Measurements from ENCODE around the gene LCP1.

LCP1 gene

DNA sequence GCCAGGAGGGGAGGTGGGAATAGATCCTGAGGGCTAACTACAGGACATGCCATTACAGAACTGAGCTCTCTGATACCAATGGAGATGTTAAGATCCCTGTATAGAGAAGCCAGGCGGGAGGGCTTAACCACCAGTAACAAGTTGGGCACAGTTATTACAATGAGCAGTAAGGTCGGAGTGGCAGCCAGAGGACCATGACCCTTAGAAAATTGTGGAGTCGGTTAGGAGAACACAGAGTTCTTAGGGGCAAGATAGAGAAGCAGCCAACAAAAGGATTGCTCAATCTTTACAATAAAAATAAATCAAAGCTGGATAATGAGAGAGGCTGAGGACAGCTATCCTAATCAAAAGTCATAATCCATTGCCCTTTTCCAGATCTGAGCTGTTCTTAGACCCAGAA lies 87.5 kb downstream of the LCP1 start:
- DNase-seq: no peak

DNA sequence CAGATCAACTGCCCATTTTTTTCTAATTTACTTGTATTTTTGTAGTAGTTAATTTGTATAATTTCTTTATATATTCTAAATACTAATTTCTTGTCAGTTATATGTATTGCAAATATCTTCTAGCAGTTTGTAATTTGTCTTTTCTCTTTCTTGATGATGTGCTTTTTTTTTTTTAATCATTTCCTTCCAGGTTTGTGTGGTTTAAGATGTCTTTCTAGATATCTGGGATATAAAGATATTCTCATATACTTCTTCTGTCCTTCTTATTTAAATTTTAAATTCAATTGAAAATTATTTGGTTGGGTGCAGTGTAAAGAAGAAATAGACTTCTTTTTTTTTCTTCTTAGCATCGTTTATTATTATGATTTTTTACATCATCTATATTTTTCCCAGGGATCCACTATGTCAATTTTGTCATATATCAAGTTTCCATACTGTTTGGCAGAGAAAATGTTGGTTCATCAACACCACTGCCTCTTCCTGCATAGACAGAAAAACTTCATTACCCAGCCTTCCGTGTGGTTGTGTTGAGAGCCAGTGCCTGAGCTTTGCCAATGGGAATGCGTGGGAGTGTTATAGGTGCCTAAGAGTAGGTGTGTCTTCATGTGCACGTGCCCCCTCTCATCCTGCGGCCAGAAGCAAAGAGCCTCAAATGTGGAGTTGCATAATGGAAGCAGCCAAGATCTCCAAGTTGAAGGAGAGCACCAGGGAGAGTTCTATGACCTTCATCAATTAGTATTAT lies 93.0 kb downstream of the LCP1 start:
- DNase-seq: no peak

DNA sequence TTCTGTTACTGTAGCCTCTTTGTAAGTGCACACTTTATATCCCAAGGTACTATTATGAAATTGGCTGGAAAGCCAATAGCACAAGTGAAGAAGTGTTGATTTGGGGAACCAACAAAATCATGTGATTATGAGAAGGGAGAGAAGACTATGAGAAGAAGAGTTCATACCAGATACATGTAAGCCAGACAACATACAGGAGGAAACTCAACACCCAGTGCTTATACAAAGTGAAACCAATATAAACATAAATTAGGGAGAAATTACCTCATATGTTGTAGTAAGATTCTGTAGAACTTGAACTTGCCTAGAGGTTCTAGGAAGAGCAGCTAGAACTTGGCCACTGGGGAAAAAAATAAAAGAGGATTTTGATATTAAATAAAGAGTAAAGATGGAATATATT lies 94.5 kb downstream of the LCP1 start:
- no peak for DNase-seq

DNA sequence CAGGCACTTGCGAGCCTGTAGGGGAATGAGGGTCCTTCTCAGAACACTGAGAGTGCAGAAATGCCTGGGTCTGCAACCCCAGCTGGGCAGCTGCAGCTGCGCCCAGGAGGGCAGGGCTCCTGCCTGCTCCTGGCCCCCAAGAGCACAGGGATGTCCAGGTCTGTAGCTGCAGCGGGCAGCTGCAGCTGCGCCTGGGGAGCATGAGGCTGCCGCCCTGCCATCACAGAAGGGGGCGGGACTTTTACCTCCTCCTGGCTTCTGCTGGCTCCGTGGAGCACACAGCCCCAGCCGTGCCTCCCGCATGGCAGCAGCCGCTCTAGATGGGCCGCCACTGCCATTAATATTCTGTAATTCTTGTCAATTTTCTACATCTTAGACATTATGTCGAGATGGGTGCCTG lies 95.0 kb downstream of the LCP1 start:
- no peak for DNase-seq

DNA sequence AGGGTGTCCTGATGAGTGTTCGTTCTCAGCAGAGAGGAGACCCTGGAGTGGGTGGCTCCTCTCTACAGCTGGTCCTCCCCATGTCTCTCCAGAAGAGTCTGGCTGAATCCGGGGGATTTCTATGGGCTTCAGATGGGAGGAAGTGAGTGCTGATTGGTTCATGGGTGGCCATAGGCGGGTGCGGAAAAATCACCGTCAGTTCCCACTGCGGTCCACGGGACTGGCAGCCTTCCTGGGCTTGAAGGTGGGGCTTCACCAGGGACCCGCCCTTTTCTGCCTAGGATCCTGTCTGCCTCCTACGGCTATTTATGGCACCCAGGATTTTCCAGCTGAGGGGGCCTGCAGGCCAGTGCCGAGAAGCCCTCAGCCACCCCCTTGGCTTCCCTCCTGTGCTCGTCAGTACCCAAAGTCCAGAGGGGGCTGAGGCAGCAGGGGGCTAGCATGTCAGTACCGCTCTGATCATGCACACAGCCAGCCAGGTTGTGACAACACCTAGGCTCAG lies 95.5 kb downstream of the LCP1 start:
- DNase-seq: no peak

DNA sequence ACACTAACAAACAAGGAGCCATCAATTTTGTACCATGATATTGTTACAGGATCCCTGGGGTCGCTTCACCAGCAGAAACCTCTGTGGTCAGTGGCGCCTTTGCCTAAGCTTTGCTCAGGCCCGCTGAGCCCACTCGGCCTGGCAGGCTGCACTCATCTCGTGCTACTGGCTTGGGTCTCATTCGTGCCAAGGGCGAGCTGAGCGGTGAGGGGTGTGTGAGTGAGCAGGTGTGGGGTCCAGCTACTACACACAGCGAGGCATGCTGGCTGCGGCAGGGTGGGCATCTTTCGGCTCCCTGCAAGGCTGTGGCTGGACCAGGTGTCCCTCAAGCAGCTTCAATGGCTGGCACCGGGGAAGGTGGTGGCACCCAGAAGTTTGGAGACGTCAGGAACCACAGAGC lies 96.2 kb downstream of the LCP1 start:
- DNase-seq: no peak

DNA sequence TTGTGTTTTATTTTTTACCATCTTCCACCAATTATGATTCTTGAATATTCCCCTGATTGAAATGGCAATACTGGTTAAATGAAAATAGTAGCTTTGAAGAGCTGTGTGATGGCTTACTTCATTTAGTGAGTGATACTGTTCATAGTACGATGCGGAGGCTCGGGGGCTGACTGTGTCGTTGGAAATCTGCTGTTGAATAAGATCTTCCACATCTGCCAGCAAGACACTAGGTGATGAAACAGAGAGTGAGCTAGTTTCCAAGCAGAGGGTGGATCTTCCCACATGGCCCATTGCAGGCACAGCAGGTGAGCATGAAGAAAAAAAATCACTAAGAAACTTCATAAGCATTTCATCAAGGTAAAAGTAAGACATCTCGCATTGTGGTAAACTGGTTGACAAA lies 99.7 kb downstream of the LCP1 start:
- no peak for DNase-seq

DNA sequence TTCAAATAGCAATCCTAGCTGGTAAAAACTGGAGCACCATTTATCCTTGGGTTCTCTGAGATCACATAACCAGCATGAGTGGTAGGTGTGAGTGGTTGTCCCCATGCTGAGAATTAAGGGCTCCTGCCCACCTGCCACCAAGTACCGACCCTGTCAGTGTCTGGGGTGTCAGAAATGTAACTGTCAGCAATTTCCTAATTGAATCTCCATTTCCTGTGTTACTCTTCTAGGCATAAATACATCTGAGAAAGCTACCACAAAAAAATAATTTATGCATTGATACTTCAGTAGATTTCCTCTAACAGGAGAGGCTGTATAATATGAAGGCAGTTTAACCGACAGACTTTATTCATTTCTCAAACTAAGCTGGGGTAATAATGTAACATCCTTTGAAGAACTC lies 102.2 kb downstream of the LCP1 start:
- DNase-seq: no peak

DNA sequence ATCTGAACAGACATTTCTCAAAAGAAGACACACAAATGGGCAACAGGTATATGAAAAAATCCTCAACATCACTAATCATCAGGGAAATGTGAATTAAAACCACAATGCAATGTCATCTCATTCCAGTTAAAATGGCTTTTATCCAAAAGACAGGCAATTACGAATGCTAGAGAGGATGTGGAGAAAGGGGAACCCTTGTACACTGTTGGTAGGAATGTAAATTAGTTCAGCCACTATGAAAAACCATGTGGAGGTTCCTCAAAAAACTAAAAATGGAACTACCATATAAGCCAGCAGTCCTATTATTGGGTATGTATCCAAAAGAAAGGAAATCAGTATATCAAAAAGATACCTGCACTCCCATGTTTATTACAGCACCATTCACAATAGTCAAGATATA lies 104.7 kb downstream of the LCP1 start:
- DNase-seq: no peak

DNA sequence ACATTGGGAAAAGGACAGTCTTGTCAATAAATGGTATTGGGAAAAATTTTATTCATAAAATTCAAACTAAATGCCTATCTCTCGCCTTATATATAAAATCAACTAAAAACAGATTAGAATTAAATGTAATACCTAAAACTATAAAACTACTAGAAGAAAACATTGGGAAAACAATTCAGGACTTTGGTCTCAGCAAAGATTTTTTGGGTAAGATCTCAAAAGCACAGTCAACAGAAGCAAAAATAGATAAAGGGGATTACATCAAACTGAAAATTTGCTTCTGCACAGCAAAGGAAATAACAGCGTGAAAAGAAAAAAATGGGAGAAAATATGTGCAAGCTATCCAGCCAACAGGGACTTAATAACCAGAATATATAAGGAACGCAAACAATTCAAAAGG lies 105.2 kb downstream of the LCP1 start:
- DNase-seq: no peak
